Suprapubic skin (tissue), 4 donors: ENCODE data around the gene COL5A1. TPM values are rescaled to one million over a fixed set of nuclear protein-coding genes. Genes with fewer than 3 reads are reported as not detected.

Source experiments
- DNase-seq, 2 donors: peaks; one replicate each; pipeline ENCODE4 v3.0.0-alpha.2; 2019; ENCODE audit warnings: low spot score in 2 of 2
- H3K27ac ChIP-seq: fragments of 200-600 bp; sonication (generic); one replicate; pipeline ENCODE4 v1.5.1; 2019
- H3K27me3 ChIP-seq: fragments of 200-600 bp; sonication (generic); one replicate; pipeline ENCODE4 v1.5.1; 2019
- H3K36me3 ChIP-seq: fragments of 200-600 bp; sonication (generic); one replicate; pipeline ENCODE4 v1.5.1; 2019
- H3K4me1 ChIP-seq: fragments of 200-600 bp; sonication (generic); one replicate; pipeline ENCODE4 v1.5.1; 2019
- H3K4me3 ChIP-seq: fragments of 200-600 bp; sonication (generic); one replicate; pipeline ENCODE4 v1.5.1; 2019; ENCODE audit warnings: mild to moderate bottlenecking
- H3K9me3 ChIP-seq: fragments of 200-600 bp; sonication (generic); one replicate; pipeline ENCODE4 v1.5.1; 2019
- CTCF ChIP-seq, 2 donors: fragments of 200-600 bp in 1 of 2; fragments of 450-650 bp in 1 of 2; sonication (generic) in 1 of 2; IDR thresholded peaks; one replicate each; pipeline ENCODE4 v1.5.1; 2016 to 2019; ENCODE audit warnings: antibody characterized with exemption in 2 of 2, mild to moderate bottlenecking in 1 of 2, moderate library complexity in 1 of 2
- EP300 ChIP-seq: sonication (generic); formaldehyde crosslinking; IDR thresholded peaks from one replicate; pipeline ENCODE4 v1.6.1; 2017; ENCODE audit warnings: antibody characterized with exemption
- POLR2A ChIP-seq, 2 donors: fragments of 450-650 bp; IDR thresholded peaks; one replicate each; pipeline ENCODE4 v1.6.1; 2017; ENCODE audit warnings: antibody characterized with exemption in 2 of 2, mild to moderate bottlenecking in 2 of 2, moderate library complexity in 2 of 2
- POLR2AphosphoS5 ChIP-seq, 3 donors: sonication (generic); formaldehyde crosslinking; IDR thresholded peaks; one replicate each; pipeline ENCODE4 v1.6.1; 2017; ENCODE audit warnings: antibody characterized with exemption in 3 of 3
- WGBS: methylation state at CpG from one replicate; pipeline ENCODE4 v1.1.5; 2018; 5-methylcytosine and 5-hydroxymethylcytosine counted together
- total RNA-seq, 4 donors: library from RNA; depleted of rRNA; stranded (reverse); fragments of >200 nt; gene quantifications; one replicate each; pipeline ENCODE4 v1.1.0, GENCODE V29; 2016

Gene COL5A1
- total RNA-seq, 4 donors from 2014 or later = 8.6 to 16.5 (median 15.4) TPM

- TF ChIP-seq EP300 (no peak), POLR2A (IDR thresholded peaks at IDR 0.05) (no peak), POLR2AphosphoS5 (IDR thresholded peaks at IDR 0.05) (no peak), CTCF (IDR thresholded peaks at IDR 0.05) (no peak)
- no peak overlapping the region for H3K27ac ChIP-seq
- H3K9me3 ChIP-seq = no peaks in the 10 kb centered on the region
- no peak for DNase-seq
- H3K4me3 ChIP-seq = no peak overlapping the region
- 82% methylated on average over 14 of the region's 24 CpGs for WGBS
- H3K27me3 ChIP-seq = peaks cover 5% of the 10 kb centered on the region
- H3K4me1 ChIP-seq = no peaks in the 10 kb centered on the region
- no peaks in the 10 kb centered on the region for H3K36me3 ChIP-seq
Observed at GRCh38 chr9:134885679-134886412, 244.2 kb downstream of the COL5A1 start.

- H3K9me3 ChIP-seq = no peaks in the 10 kb centered on the region
- no peaks in the 10 kb centered on the region for H3K4me1 ChIP-seq
- 100% methylated on average over 10 of the region's 11 CpGs for WGBS
- no peak for DNase-seq
- no peaks in the 10 kb centered on the region for H3K27me3 ChIP-seq
- no peaks in the 10 kb centered on the region for H3K36me3 ChIP-seq
- no peak overlapping the region for H3K27ac ChIP-seq
- no peak overlapping the region for H3K4me3 ChIP-seq
- no peak for TF ChIP-seq POLR2AphosphoS5 (IDR thresholded peaks at IDR 0.05)
- no peak for TF ChIP-seq POLR2A (IDR thresholded peaks at IDR 0.05)
- TF ChIP-seq EP300 = no peak
Observed at GRCh38 chr9:134886413-134886913, 244.9 kb downstream of the COL5A1 start.

- Histone ChIP-seq H3K27ac (no peak overlapping the region), H3K27me3 (no peaks in the 10 kb centered on the region), H3K36me3 (no peaks in the 10 kb centered on the region), H3K4me1 (no peaks in the 10 kb centered on the region), H3K4me3 (no peak overlapping the region), H3K9me3 (no peaks in the 10 kb centered on the region)
- TF ChIP-seq POLR2A (IDR thresholded peaks at IDR 0.05) (no peak), POLR2AphosphoS5 (IDR thresholded peaks at IDR 0.05) (no peak), CTCF (IDR thresholded peaks at IDR 0.05) (no peak), EP300 (no peak)
- DNase-seq = no peak
- 90% methylated on average over 9 of the region's 10 CpGs for WGBS
Observed at GRCh38 chr9:134887219-134887618, 245.6 kb downstream of the COL5A1 start.

GRCh38 chr9:134887686-134888602 is 246.3 kb downstream of the COL5A1 start:
- H3K4me1 ChIP-seq = no peaks in the 10 kb centered on the region
- H3K27ac ChIP-seq = no peak overlapping the region
- no peaks in the 10 kb centered on the region for H3K36me3 ChIP-seq
- no peaks in the 10 kb centered on the region for H3K9me3 ChIP-seq
- DNase-seq = no peak
- H3K4me3 ChIP-seq = no peak overlapping the region
- WGBS = 86% methylated on average over 22 of the region's 27 CpGs
- no peaks in the 10 kb centered on the region for H3K27me3 ChIP-seq
- TF ChIP-seq CTCF (IDR thresholded peaks at IDR 0.05) = no peak
- TF ChIP-seq EP300 = no peak
- TF ChIP-seq POLR2AphosphoS5 (IDR thresholded peaks at IDR 0.05) = no peak
- no peak for TF ChIP-seq POLR2A (IDR thresholded peaks at IDR 0.05)

- 86% methylated on average over 13 of the region's 14 CpGs for WGBS
- Histone ChIP-seq H3K27me3 (no peaks in the 10 kb centered on the region), H3K9me3 (no peaks in the 10 kb centered on the region), H3K4me3 (no peak overlapping the region), H3K4me1 (no peaks in the 10 kb centered on the region), H3K36me3 (no peaks in the 10 kb centered on the region), H3K27ac (no peak overlapping the region)
- DNase-seq = no peak
- TF ChIP-seq EP300 (no peak), CTCF (IDR thresholded peaks at IDR 0.05) (no peak), POLR2A (IDR thresholded peaks at IDR 0.05) (no peak), POLR2AphosphoS5 (IDR thresholded peaks at IDR 0.05) (no peak)
Observed at GRCh38 chr9:134888603-134889190, 247.1 kb downstream of the COL5A1 start.
